Breast epithelium (tissue), 4 donors: Measurements from ENCODE around the gene MAPK10. TPM values are rescaled to one million over a fixed set of nuclear protein-coding genes. Genes with fewer than 3 reads are reported as not detected.

Experiments
- DNase-seq, 2 donors: peaks; one replicate each; pipeline ENCODE4 v3.0.0-alpha.2; 2019; ENCODE audit warnings: low spot score in 2 of 2
- H3K27ac ChIP-seq, 2 donors: fragments of 200-600 bp; sonication (generic) in 1 of 2; one replicate each; pipeline ENCODE4 v1.5.1; 2016 to 2019; ENCODE audit warnings: mild to moderate bottlenecking in 1 of 2
- H3K27me3 ChIP-seq, 2 donors: fragments of 200-600 bp; sonication (generic) in 1 of 2; one replicate each; pipeline versions ENCODE4 v1.5.1 to v1.6.0; 2017 to 2019; ENCODE audit warnings: control low read depth in 1 of 2, mild to moderate bottlenecking in 1 of 2
- H3K36me3 ChIP-seq: fragments of 200-600 bp; one replicate; pipeline ENCODE4 v1.5.1; 2019
- H3K4me1 ChIP-seq, 2 donors: fragments of 200-600 bp; sonication (generic); one replicate each; pipeline ENCODE4 v1.5.1; 2016 to 2019; ENCODE audit warnings: control low read depth in 1 of 2
- H3K4me3 ChIP-seq, 3 donors: fragments of 200-600 bp; sonication (generic); 1 replicate in 2 of 3; 2 replicates in 1 of 3; pipeline ENCODE4 v1.5.1; 2016 to 2019; ENCODE audit warnings: mild to moderate bottlenecking in 3 of 3, moderate library complexity in 2 of 3
- H3K9me3 ChIP-seq, 2 donors: fragments of 200-600 bp; sonication (generic) in 1 of 2; one replicate each; pipeline ENCODE4 v1.5.1; 2016 to 2019; ENCODE audit warnings: control low read depth in 1 of 2
- POLR2A ChIP-seq: fragments of 450-650 bp; IDR thresholded peaks from one replicate; pipeline ENCODE4 v1.6.1; 2016; ENCODE audit warnings: antibody characterized with exemption, mild to moderate bottlenecking, moderate library complexity
- POLR2AphosphoS5 ChIP-seq, 3 donors: sonication (generic); formaldehyde crosslinking; IDR thresholded peaks; one replicate each; pipeline ENCODE4 v1.6.1; 2017; ENCODE audit warnings: antibody characterized with exemption in 3 of 3
- intact Hi-C: fragments of 100-400 bp; cut with DNase I; formaldehyde crosslinking; loops from one replicate; pipeline ENCODE4 v1.15.1; 2023; ENCODE audit warnings: low total_unique reads
- total RNA-seq, 3 donors: library from RNA; depleted of rRNA; stranded (reverse); fragments of >200 nt; gene quantifications; one replicate each; pipeline ENCODE4 v1.1.0, GENCODE V29; 2016
- TF ChIP-seq, protein P1 (sequence below), 3 donors: fragments of 450-650 bp; IDR thresholded peaks; one replicate each; pipeline ENCODE4 v1.5.1; 2016 to 2017; ENCODE audit warnings: antibody characterized with exemption in 3 of 3, mild to moderate bottlenecking in 3 of 3, moderate library complexity in 3 of 3

The MAPK10 gene
- total RNA-seq, 3 donors from 2014 or later, result 18.4 to 46.2 (median 24.6) TPM

- TF ChIP-seq POLR2A, result no peak
- no peak for TF ChIP-seq POLR2AphosphoS5 (IDR thresholded peaks at IDR 0.05)
- TF ChIP-seq, protein P1, sequence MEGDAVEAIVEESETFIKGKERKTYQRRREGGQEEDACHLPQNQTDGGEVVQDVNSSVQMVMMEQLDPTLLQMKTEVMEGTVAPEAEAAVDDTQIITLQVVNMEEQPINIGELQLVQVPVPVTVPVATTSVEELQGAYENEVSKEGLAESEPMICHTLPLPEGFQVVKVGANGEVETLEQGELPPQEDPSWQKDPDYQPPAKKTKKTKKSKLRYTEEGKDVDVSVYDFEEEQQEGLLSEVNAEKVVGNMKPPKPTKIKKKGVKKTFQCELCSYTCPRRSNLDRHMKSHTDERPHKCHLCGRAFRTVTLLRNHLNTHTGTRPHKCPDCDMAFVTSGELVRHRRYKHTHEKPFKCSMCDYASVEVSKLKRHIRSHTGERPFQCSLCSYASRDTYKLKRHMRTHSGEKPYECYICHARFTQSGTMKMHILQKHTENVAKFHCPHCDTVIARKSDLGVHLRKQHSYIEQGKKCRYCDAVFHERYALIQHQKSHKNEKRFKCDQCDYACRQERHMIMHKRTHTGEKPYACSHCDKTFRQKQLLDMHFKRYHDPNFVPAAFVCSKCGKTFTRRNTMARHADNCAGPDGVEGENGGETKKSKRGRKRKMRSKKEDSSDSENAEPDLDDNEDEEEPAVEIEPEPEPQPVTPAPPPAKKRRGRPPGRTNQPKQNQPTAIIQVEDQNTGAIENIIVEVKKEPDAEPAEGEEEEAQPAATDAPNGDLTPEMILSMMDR (IDR thresholded peaks at IDR 0.05), result no peak
These were observed 324.2 kb downstream of the MAPK10 start for GRCh38 chr4:86035688-86036087.

GRCh38 chr4:86034616-86035015, 325.2 kb downstream of the MAPK10 start:
- no peaks in the 10 kb centered on the region for H3K27me3 ChIP-seq
- no peak overlapping the region for H3K27ac ChIP-seq
- no peaks in the 10 kb centered on the region for H3K9me3 ChIP-seq
- TF ChIP-seq POLR2A (no peak), POLR2AphosphoS5 (IDR thresholded peaks at IDR 0.05) (no peak)
- TF ChIP-seq, protein P1 (IDR thresholded peaks at IDR 0.05), result no peak
- H3K36me3 ChIP-seq, result no peaks in the 10 kb centered on the region
- no peak overlapping the region for H3K4me3 ChIP-seq
- intact Hi-C loops, result no loop called here
- DNase-seq, result no peak
- peaks cover 0 to 14% of the 10 kb centered on the region in 2 donors for H3K4me1 ChIP-seq

More at GRCh38 chr4:86035688-86036087, 324.2 kb downstream of the MAPK10 start:
- Histone ChIP-seq H3K4me1 (peaks cover 0 to 14% of the 10 kb centered on the region in 2 donors), H3K27ac (no peak overlapping the region), H3K9me3 (no peaks in the 10 kb centered on the region), H3K27me3 (no peaks in the 10 kb centered on the region), H3K4me3 (no peak overlapping the region), H3K36me3 (no peaks in the 10 kb centered on the region)
- DNase-seq, result no peak
- intact Hi-C loops, result no loop called here

DNA sequence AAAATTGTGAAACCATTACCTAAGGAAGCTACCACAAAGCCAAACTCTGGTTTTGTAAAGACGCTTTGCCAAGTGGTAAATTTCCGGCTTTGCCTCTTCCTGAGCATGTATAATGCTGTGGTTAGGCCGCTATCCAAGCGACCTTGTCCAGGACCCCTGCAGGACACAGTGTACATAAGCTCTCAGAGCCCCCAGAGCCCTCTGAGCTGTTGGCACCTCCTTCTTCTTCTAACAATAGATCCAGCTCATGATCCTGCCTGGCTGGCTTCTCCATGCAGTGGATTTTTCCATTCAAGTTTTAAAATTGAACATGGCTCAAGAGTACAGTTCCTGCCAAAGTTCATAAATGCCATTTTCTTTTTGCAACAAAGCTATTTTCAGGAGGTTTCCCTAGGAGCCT, 326.7 kb downstream of the MAPK10 start:
- peak in 1 of 2 donors; percentile 61 for DNase-seq
- no peak for TF ChIP-seq POLR2A
- H3K36me3 ChIP-seq, result no peaks in the 10 kb centered on the region
- intact Hi-C loops, result no loop called here
- no peaks in the 10 kb centered on the region for H3K9me3 ChIP-seq
- no peaks in the 10 kb centered on the region for H3K27me3 ChIP-seq
- H3K4me1 ChIP-seq, result peaks cover 0 to 14% of the 10 kb centered on the region in 2 donors
- H3K27ac ChIP-seq, result peak overlapping the region; percentile 88 to 90
- peak overlapping the region in 2 of 3 donors; percentile 0 to 6 for H3K4me3 ChIP-seq

- Histone ChIP-seq H3K4me3 (peak overlapping the region in 1 of 3 donors; percentile 6), H3K36me3 (no peaks in the 10 kb centered on the region), H3K27ac (peak overlapping the region; percentile 88 to 90), H3K9me3 (no peaks in the 10 kb centered on the region), H3K27me3 (no peaks in the 10 kb centered on the region), H3K4me1 (peaks cover 0 to 14% of the 10 kb centered on the region in 2 donors)
- peak in 1 of 2 donors; percentile 71 for DNase-seq
- TF ChIP-seq, protein P1 (IDR thresholded peaks at IDR 0.05), result no peak
- TF ChIP-seq POLR2A (no peak), POLR2AphosphoS5 (IDR thresholded peaks at IDR 0.05) (no peak)
- intact Hi-C loops, result no loop called here
These were observed 327.3 kb downstream of the MAPK10 start for GRCh38 chr4:86032476-86033022.

- DNase-seq, result no peak
- Histone ChIP-seq H3K27me3 (no peaks in the 10 kb centered on the region), H3K9me3 (no peaks in the 10 kb centered on the region), H3K36me3 (no peaks in the 10 kb centered on the region), H3K4me1 (peaks cover 0 to 14% of the 10 kb centered on the region in 2 donors), H3K27ac (peak overlapping the region in 1 of 2 donors; percentile 88), H3K4me3 (no peak overlapping the region)
- intact Hi-C loops, result no loop called here
- TF ChIP-seq POLR2A (no peak), POLR2AphosphoS5 (IDR thresholded peaks at IDR 0.05) (no peak)
- TF ChIP-seq, protein P1 (IDR thresholded peaks at IDR 0.05), result no peak
These were observed 327.9 kb downstream of the MAPK10 start for GRCh38 chr4:86031927-86032326.
